Activated CD8-positive, alpha-beta memory T cell treated with anti-CD3 and anti-CD28 coated beads for 36 hours (primary cell): ENCODE results near the gene EMILIN3. TPM values are rescaled to one million over a fixed set of nuclear protein-coding genes. Genes with fewer than 3 reads are reported as not detected.

ENCODE experiments used
- CTCF ChIA-PET: fragments of 350-600 bp; sonication (Branson Sonifier 250); formaldehyde crosslinking; loops from one replicate; lab custom pipeline; 2021; ENCODE audit warnings: antibody characterized with exemption; lab: Charles Lee
- POLR2A ChIA-PET: fragments of 350-600 bp; sonication (Branson Sonifier 250); formaldehyde crosslinking; loops from one replicate; lab custom pipeline; 2021; ENCODE audit warnings: antibody characterized with exemption; lab: Charles Lee
- total RNA-seq, 2 experiments: library from RNA; stranded (reverse); gene quantifications; one replicate each; pipeline ENCODE4 v1.2.3, GENCODE V29; 2021

Gene EMILIN3
- total RNA-seq, 2 experiments from 2014 or later, result not detected

DNA sequence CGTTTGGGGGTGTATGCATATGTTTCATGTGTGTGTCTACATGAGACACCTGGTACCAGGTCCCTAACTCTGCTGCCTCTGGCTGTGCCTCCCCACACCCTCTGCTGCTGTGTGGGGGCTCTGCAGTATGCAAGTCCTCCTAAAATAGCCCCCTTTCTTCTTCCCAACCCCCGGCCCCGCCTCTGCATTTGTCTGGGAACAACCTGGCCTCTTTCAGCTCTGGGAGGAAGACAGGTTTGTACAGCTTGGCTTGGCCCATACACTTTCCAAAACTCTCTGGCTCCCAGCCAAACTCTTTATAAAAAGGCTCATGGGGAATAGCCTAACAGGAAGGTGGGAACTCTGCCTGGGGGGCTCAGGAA lies 27.1 kb upstream of the EMILIN3 start:
- CTCF ChIA-PET, result no interaction called here

DNA sequence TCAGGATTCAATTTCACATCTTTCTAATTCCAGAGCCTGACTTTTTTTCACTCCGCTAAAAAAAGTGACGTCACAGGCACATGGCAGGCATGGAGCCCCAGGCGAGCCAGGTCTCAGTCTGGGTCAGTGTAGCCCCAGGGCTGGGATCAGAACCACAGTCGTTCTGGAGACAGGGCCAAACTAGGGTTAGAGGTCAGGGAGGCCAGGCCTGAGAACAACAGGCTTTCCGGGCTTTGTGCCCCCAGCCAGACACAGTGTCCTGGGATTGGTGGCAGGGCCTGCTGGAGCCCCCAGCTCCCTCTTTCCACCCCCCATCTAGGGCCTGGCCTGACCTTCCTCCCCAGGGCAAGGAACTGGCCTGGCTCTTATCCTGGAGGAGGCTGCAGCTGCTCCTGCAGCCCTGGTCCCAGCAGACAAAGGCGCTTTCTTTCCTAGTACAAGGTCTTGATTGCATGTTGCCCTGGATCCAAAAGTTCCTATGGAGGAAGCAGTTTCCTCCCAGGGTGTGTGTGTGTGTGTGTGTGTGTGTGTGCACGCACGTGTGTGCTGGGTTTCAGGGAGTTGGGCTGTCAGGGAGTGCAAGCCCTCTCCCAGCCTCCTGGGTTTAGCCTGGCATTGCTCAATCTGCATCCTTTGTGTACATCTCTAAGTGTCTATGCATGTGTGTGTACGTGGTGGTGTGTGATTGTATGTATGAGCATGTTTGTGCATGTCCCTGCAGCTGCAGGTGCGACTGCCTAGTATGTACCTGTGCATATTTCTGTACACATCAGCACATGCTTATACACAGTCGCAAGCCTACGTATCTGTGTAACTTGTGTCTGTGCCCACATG lies 26.5 kb upstream of the EMILIN3 start:
- ChIA-PET POLR2A (no interaction called here), CTCF (no interaction called here)

More for the DNA sequence above, 27.1 kb upstream of the EMILIN3 start:
- POLR2A ChIA-PET, result no interaction called here

DNA sequence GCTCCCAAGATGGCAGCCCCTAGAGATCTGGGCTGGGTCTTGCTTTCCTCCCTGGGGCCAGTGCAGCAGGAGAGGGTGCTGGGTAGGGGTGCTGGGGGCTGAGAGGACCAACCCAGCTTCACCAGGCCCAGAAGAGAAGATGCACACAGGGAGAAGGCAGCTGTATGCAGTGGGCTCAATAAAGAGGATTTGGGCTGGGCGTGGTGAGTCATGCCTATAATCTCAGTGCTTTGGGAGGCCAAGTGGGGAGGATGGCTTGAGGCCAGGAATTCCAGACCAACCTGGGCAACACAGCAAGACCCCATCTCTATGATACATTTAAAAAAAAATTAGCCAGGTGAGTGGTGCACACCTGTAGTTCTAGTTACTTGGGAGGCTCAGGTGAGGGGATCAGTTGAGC lies 25.7 kb upstream of the EMILIN3 start:
- POLR2A ChIA-PET, result no interaction called here
- CTCF ChIA-PET, result no interaction called here

DNA sequence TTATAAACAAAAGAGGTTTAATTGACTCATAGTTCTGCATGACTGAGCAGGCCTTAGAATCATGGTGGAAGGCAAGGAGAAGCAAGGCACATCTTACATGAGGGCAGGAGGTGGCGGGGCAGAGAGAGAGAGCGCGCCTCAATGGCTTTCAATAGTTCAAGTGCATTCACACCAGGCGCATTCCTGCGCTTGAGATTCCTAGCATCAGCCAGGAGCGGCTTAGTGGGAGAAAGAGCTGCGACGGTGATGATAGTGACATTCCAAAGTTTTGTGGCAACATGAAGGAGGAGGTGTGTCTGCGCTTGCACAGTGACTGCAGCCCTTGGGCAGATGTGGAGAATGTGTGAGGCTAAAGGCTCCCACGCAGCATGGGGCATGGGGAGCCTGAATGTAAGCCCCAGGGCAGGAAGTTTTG lies 25.0 kb upstream of the EMILIN3 start:
- CTCF ChIA-PET, result no interaction called here
- POLR2A ChIA-PET, result no interaction called here

DNA sequence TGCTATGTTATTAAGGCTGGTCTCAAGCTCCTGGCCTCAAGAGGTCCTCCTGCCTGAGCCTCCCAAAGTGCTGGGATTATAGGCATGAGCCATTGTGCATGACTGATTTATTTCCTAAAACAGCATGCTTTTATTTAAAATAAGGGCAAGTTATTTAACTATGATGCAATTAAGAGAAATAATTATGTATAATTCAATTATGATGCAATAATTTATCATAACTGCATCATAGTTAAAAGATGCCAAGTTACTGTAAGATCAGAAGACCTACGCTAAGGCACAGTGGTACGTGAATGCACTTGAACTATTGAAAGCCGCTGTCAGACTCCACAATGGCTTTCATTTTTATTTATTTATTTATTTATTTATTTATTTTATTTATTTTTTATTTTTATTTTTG lies 24.3 kb upstream of the EMILIN3 start:
- POLR2A ChIA-PET, result no interaction called here
- CTCF ChIA-PET, result interaction anchor here (0.8 kb wide), 1 partner anchor 51 kb away, joined by 3 read pairs; the partner anchor contains the start of gene LPIN3

DNA sequence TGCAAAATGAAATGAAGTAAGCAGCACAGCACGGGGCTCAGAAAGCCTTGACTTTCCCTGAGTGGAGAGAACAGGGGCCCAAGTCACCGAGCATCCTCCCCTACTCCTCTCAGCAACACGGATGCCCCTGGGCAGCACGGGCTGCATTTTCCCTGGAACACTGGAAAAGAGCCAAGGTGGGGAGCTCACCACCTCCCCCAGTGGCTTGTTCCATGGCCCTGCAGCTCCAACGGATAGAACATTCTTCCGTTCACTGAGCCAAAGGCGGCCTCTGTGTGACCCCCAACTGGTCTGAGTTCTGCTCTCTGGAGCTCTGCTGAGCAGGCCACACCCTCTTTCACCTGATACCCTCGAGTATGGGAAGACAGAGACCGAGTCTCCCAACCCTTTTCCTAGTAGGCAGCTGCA lies 20.8 kb upstream of the EMILIN3 start:
- CTCF ChIA-PET, result no interaction called here
- POLR2A ChIA-PET, result no interaction called here

DNA sequence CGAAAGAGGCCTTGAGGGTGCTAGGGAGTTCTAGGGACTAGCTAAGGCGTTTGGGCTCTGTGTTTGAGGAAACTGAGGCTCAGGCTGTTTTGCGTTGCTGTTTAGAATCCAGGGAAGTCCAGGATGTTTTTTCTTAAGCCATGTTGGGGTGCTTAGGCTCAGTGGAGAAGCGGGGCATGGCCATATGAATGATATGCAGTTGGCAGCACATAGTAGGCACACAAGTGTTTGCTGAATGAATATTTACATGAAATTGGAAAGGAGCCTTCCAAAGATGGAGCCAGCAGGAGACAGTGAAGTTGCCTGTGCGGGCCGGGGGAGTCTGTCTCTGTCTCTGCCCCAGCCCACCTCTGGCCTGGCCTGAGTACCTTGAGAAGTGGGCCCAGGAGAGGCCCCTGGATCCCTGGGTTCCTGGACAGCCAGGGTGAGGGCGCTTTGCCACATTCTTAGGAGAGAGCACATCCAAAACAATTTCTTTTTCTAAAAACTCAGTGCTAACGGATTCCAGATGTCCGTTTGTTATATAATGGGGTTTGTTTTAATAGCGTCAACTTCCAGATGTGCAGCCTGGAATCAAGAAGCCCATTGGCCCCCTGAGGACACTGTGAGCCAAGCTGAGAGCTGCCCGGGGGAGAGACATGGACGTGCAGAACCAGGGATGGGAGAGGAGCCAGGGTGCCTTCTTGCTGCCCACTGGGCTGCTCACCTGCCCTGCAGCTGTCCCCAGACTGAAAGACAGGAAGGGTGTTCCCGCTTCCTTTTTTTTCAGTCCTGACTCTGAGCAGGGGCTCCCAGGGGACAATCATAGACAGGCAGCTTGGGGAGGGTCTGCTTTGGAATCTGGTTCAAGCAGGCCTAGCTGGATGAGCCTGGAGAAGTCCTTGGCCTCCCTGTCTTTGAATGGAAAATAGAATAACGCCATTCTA lies 20.1 kb upstream of the EMILIN3 start:
- CTCF ChIA-PET, result interaction anchor here (0.6 kb wide), 1 partner anchor 185 kb away, joined by 3 read pairs; no protein-coding TSS in a partner anchor
- POLR2A ChIA-PET, result no interaction called here

DNA sequence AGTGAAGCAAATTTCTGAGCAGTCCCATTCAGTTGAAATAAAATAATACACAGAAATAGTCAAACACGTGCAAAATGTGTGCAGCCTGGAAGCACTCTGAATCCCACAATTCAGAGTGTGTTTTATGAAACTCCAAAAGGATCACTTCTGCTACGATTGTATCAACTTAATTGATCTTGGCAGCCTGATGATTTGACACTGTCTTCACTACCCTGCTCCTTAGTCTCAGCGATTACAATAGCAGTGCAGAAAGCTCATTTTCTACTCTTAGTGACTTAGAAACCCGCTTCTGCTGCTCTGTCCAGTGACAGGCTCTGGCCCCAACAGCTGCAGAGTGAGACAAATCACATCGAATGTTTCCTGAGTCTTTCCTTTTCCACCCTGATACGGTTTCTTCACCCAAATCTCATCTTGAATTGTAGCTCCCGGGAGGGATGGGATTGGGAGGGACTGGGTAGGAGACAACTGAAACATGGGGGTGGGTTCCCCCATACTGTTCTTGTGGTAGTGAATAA lies 16.2 kb upstream of the EMILIN3 start:
- POLR2A ChIA-PET, result no interaction called here
- CTCF ChIA-PET, result no interaction called here

DNA sequence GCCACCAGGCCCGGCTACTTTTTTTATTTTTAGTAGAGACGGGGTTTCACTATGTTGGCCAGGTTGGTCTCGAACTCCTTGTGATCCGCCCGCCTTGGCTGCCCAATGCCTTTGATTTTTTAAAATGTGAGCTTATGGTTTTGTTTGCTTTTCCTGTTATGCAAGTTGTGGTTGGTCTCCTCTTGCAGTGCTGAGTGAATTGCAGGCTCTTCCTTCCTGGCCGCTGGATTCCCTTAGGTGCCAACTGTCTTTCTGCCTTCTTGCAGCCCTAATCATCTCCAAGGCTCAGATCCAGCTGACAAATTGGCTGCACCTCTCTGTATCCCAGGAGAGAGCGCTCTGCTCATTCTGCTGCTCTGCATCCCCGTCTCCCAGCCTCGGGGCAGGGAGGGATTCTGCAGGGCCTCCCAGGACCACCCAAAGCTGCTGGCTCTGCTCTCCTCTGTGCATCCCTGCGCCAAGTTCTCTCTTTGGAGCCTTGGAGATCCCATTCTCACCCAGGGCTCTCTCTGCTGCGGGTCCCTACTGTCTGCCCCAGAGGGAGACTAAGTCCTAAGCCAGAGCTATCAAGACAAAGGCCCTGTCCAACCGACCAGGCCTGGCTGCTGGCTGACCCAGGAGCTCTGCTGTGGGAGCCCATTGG lies 14.1 kb upstream of the EMILIN3 start:
- CTCF ChIA-PET, result no interaction called here
- POLR2A ChIA-PET, result no interaction called here

DNA sequence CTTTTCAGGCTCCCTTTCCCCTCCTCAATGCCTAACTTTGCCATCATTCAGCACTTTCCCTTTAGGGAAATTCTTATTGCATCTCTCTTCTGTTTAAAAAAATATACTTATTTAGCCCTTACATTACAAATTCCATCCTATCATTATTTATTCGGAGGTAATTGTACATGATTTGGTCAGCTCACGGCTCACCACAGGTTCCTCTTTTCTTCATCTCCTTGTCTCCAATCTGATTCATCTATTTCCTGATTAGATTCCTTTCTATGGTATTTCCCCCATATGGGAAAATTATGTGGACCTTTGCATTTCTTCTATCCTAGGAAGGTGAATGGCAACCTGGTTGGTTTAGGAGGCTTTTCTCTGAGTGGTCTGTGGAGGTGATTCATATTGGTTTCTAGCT lies 12.9 kb upstream of the EMILIN3 start:
- POLR2A ChIA-PET, result no interaction called here
- CTCF ChIA-PET, result no interaction called here

DNA sequence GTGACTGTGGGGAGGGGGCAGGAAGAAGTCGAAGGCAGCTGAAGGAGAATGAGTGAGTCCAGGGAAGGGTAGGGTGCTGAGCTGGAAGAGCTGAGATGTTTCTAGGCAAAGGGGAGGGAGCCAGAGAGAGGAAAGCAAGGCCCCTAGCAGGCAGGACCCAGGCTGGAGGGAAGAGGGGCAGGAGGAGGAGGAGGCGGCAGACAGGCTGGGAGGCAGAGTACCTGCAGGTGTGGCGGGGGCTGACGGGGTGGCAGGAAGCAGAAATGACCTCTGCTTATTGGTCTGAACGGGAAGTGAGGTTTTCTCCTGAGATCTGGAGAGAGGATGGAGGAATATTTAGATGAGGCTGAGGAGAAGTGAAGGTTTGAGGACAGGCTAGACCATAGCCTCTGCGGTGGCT lies 10.7 kb upstream of the EMILIN3 start:
- ChIA-PET POLR2A (no interaction called here), CTCF (no interaction called here)

DNA sequence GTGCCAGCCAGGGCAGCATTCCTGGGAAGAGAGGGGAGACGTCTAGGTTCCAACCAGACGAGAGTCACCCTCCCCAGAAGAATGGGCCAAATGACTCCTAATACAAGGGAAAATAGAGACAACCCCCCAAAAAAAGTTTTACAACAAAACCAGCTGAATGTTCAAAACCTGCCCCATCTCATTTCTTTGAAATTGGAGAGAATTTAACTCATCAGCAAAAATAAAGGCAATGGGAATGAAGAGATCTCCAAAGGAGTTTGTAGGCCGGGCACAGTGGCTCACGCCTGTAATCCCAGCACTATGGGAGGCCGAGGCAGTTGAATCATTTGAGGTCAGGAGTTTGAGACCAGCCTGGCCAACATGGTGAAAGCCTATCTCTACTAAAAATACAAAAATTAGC lies 9.7 kb upstream of the EMILIN3 start:
- CTCF ChIA-PET, result no interaction called here
- POLR2A ChIA-PET, result no interaction called here

DNA sequence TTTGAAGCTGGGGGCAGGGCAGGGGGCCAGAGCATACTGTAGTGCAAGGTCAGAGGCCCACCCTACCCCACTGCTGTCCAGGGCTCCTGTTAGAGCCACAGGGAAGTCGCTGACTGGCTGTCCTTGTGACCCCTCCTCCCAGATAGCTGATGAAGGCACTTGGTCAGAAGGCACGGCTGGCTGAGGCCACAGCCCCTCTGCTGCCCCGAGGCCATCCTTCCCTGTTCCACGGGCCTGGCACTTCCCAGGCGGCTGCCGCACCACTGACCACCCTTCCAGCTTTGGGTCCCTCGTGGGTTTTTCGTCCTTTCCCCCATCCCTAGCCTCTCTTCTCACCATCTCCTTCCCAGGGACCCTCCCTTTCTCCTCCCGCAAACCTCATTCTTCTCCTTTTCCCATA lies 9.2 kb upstream of the EMILIN3 start:
- ChIA-PET CTCF (no interaction called here), POLR2A (no interaction called here)

DNA sequence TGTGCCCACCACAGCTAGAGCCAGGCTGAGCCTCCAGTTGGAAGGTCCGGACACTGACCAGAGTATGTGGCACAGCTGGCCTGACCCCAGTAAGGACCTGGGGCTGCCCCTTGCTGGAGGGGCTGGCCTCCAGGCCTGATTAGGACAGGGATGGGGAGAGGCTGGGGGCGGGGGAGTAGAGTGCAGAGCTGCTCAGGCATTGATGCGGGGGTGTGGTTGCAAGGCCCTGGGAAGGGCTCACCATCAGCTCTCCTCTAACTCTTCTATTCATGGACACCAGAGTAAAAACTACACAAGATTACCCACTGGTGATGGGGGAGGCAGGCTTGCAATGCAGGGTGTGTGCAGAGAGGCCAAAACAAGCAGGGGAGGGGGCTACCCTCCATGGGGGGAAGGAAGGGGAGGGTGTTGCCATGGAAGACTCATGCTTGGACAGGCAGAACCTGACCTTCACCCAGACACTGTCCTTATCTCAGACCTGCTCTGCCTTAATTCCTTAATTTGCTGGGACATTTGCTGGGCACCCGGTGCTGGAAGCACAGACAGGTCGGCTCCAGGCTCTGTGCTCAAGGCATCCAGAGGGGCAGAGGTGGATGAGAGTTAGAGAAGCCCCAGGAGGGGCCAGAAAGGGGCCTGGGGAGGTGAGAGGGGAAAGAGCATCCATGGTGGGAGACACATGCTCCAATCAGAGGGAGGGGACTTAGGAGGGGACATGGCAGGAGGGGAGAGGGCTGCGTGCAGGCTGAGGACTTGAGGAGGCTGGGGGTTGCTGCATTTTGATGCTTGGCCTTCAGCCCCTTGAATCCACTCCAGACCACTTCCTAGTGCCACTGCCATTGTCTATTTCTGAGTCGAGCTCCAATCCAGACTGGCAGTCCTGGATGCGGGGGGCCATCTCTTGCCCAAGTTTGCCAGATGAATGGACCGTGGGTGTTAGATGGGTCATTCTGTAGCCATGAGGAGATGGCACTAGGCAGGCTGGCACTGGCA lies 7.6 kb upstream of the EMILIN3 start:
- ChIA-PET CTCF (no interaction called here), POLR2A (no interaction called here)

DNA sequence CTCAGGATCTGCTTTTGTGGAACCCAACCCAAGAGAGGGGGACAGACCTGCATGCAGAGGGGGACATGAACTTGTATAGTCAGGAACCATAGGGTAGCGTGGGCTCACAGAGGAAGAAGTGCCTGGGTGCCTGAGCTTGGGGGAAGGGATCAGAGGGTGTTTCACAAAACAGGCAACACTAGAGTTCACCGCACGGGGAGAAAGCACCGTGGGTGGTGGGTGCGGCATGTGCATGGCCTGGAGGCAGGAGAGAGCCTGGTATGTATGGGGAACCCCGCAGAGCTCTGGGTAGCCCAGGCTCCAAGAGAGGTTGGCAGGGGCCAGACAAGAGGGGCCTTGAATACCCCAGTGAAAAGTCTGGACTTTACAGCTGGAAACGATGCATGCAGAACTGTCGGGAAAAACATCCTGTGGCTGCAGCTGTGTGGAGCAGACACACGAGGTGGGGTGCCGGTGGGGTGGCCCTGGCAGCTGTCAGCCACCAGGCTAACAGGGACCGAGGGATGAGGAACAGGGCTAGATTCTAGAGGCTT lies 6.7 kb upstream of the EMILIN3 start:
- CTCF ChIA-PET, result no interaction called here
- POLR2A ChIA-PET, result no interaction called here

DNA sequence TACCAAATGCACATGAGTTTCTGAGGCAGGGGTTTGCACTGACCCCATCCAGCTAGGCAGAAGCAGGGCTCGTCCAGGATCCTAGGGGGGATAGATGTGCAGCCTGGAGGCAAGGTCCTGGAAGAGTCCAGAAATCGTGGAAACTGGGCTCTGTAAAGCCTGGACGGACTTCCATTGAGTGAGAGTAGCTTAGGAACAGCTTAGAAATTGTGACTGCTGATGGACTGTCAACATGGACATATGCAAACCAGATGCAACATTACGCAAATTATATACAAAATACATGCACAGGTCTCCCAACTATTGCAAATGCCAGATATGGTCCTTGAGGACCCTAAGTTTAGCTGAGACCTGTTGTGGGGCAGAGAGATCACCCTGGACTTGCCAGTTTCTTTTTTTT lies 4.8 kb upstream of the EMILIN3 start:
- POLR2A ChIA-PET, result no interaction called here
- CTCF ChIA-PET, result no interaction called here

DNA sequence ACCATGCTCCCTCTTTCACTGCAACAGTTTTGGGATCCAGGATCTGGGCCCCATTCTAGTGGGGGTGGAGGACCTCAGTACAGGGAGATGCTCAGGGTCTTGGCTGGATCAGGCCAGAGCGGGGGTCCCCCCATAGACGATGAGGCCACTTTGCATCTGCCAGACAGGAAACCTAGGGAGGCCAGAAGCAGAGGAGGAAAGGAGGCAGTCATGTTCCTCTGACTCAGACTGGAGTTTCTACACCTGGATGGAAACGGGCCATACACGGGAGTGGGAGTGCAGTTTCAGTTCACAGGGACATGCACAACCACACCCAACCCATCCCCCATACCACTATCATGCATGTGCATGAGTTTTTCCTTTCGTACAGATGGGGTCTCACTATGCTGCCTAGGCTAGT lies 3.6 kb upstream of the EMILIN3 start:
- ChIA-PET POLR2A (no interaction called here), CTCF (no interaction called here)

DNA sequence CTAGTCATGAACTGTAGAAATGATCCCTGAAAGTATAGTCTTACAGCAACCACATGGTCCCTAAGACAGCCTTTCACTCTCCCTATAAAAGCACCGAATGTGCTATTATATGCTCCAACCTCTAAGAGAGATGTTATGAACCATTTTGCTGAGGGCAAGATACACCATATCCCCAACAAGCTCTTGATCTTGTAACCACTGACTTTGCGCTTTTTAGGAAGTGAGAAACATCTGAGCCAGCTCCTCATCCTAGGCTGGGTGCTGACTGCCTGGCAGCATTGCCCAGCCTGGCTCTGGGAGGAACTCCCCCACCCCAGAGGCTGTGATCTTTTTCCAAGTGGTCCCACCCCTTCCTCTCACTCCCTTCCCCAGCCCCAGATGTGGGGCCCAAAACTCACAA lies 3.1 kb upstream of the EMILIN3 start:
- CTCF ChIA-PET, result no interaction called here
- POLR2A ChIA-PET, result no interaction called here

DNA sequence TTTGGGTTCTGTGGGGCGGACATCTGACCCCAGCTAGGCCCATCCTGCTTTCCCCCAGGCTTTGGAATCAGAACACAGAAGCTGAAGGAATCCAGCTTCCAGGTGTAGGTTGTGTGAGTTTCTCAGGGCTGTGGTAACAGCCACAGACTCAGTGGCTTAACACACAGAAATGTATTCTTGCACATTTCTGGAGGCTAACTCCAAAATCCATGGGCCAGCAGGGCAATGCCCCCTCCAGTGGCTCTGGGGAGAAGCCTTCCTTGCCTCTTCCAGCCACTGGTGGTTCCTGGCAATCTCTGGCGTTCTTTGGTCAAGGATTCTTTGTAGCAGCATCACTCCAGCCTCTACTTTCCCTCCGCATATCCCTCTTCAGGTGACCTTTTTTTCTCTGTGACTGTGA lies 1.3 kb upstream of the EMILIN3 start:
- CTCF ChIA-PET, result no interaction called here
- POLR2A ChIA-PET, result no interaction called here
